Endothelial cell (in vitro differentiated cells): ENCODE measurements around the gene DOLPP1. TPM values are rescaled to one million over a fixed set of nuclear protein-coding genes. Genes with fewer than 3 reads are reported as not detected.

ENCODE experiments used
- DNase-seq: peaks from one replicate; pipeline ENCODE4 v3.0.0; 2021; ENCODE audit warnings: low spot score
- H3K27ac Mint-ChIP-seq: one replicate; pipeline ENCODE4 v1.8.0; 2021; ENCODE audit warnings: mixed read lengths, inconsistent platforms; ENCODE audit not compliant: unreplicated experiment
- H3K27me3 Mint-ChIP-seq: one replicate; pipeline ENCODE4 v1.8.0; 2021; ENCODE audit warnings: mild to moderate bottlenecking, moderate library complexity, mixed read lengths, inconsistent platforms; ENCODE audit not compliant: unreplicated experiment
- H3K36me3 Mint-ChIP-seq: one replicate; pipeline ENCODE4 v1.8.0; 2021; ENCODE audit warnings: mild to moderate bottlenecking, low read depth, mixed read lengths, inconsistent platforms; ENCODE audit not compliant: unreplicated experiment
- H3K4me1 Mint-ChIP-seq: one replicate; pipeline ENCODE4 v1.8.0; 2021; ENCODE audit warnings: mild to moderate bottlenecking, mixed read lengths, inconsistent platforms; ENCODE audit not compliant: unreplicated experiment
- H3K4me3 Mint-ChIP-seq: one replicate; pipeline ENCODE4 v1.8.0; 2021; ENCODE audit warnings: mild to moderate bottlenecking, mixed read lengths, inconsistent platforms; ENCODE audit not compliant: unreplicated experiment
- H3K9me3 Mint-ChIP-seq: one replicate; pipeline ENCODE4 v1.8.0; 2021; ENCODE audit warnings: mixed read lengths, inconsistent platforms; ENCODE audit not compliant: unreplicated experiment
- total RNA-seq: library from RNA; stranded (reverse); fragmentation: NEBNext Ultra II Directional; extraction: Animal tissue kit (Norgen Biotek cat#: 25700); gene quantifications from one replicate; pipeline ENCODE4 v1.2.1, GENCODE V29; 2021; ENCODE audit not compliant: unreplicated experiment
- TF ChIP-seq, protein P1 (sequence below): fragments of 200-600 bp; sonication (generic); IDR thresholded peaks from one replicate; pipeline ENCODE4 v1.5.0; 2021; ENCODE audit warnings: antibody characterized with exemption; ENCODE audit not compliant: unreplicated experiment

The DOLPP1 gene
- total RNA-seq, 1 donor from 2014 or later: 21.4 TPM

DNA sequence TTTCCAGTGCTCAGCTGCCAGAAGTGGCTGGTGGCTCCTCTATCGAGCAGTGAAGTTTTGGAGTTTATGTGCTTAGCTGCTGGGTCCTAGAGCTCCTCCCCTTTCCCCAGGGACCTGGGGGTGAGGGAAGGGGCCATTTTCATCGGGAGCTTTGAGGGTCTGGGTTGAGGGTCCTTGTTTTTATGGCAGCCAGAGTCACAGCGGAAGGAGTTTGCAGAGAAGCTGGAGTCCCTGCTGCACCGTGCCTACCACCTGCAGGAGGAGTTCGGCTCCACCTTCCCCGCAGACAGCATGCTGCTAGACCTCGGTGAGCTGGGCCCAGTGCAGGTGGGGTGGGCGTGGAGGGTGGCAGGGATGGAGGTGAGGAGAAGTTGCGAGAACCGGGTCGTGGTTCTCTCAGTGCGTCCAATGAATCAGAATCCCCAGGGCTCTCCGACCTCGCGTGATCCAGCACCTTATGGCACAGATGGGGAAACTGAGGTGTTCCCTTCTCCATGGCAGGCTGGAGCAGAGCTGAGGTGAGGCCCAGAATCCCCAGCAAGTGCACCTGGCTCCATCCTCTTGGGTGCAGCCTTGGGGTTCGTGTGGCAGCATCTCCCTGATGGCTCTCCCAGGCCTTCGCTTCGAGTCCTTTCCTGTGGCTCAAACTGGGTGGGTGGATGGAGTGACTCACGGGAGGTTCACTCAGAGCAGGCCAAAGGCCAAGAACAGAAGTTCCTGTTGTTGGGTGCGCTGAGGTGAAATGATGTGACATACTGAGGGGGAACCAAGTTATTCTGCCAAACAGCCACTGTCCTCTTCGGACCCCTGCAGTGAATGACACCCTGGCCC lies 21.7 kb upstream of the DOLPP1 start:
- peaks cover 18% of the 10 kb centered on the region for H3K36me3 Mint-ChIP-seq
- H3K4me3 Mint-ChIP-seq: no peak overlapping the region
- no peaks in the 10 kb centered on the region for H3K9me3 Mint-ChIP-seq
- H3K27ac Mint-ChIP-seq: no peak overlapping the region
- H3K4me1 Mint-ChIP-seq: no peaks in the 10 kb centered on the region
- TF ChIP-seq, protein P1, sequence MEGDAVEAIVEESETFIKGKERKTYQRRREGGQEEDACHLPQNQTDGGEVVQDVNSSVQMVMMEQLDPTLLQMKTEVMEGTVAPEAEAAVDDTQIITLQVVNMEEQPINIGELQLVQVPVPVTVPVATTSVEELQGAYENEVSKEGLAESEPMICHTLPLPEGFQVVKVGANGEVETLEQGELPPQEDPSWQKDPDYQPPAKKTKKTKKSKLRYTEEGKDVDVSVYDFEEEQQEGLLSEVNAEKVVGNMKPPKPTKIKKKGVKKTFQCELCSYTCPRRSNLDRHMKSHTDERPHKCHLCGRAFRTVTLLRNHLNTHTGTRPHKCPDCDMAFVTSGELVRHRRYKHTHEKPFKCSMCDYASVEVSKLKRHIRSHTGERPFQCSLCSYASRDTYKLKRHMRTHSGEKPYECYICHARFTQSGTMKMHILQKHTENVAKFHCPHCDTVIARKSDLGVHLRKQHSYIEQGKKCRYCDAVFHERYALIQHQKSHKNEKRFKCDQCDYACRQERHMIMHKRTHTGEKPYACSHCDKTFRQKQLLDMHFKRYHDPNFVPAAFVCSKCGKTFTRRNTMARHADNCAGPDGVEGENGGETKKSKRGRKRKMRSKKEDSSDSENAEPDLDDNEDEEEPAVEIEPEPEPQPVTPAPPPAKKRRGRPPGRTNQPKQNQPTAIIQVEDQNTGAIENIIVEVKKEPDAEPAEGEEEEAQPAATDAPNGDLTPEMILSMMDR: no peak
- DNase-seq: no peak
- H3K27me3 Mint-ChIP-seq: peaks cover 2% of the 10 kb centered on the region

DNA sequence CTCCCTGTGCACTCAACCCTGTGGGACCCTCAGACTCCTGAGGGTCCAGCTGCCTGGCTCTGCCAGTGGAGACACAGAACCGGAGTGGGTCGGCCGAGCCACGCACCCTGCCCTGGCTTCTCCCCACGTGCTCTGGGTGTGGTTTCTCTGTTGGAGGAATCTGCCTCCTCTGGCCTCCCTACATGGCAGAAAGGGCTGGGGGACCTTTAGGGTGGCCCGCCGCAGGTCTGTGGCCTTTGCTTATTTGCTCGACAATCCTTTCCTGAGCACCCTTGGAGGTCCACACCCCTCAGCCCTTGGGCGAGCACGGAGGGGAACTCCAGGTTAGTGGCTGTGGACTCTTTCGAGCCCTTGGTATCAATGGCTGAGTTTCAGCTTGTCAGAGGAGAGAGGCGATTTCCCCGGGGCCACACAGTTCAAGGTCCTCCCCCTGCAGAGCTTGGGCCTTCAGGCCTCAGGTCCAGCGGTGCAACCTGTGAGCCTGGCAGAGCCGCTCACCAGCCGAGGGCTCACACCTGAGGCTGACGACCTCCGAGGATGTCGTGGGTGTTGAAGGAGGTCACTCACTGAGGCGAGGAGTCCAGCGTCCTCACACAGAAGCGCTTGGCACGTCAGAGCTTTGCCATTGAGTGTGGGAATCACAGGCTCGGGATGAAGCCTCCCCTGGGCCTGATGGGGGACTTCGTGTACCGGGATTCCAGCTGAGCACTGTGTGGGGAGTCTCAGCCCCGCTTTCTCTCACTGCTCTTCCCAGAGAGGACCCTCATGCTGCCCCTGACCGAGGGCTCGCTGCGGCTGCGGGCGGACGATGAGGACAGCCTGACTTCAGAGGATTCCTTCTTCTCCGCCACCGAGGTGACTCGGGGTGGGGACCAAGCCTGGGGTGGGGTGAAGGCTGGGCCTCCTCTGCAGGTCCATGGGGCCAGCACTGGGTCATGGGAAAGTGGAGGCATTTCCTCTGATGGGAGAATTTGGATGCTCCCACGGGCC lies 20.8 kb upstream of the DOLPP1 start:
- DNase-seq: no peak

DNA sequence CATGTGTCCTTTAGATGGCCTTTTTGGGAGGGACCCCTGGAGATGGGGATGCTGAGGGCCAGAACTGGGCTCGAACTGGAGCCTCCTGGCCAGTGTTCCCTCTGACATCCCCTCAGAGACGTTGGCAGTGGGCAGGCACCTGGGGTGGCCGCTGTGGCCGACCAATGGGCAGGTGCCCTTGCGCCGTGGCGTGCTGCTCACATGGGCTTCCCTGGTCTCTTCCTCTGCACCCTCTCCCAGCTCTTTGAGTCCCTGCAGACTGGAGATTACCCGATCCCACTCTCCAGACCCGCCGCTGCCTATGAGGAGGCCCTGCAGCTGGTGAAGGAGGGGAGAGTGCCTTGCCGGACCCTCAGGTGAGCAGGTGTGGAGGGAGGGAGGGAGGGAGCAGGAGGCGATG lies 19.9 kb upstream of the DOLPP1 start:
- H3K4me1 Mint-ChIP-seq: no peaks in the 10 kb centered on the region
- no peaks in the 10 kb centered on the region for H3K9me3 Mint-ChIP-seq
- H3K4me3 Mint-ChIP-seq: no peak overlapping the region
- no peak for DNase-seq
- H3K36me3 Mint-ChIP-seq: peaks cover 17% of the 10 kb centered on the region
- H3K27me3 Mint-ChIP-seq: peaks cover 2% of the 10 kb centered on the region
- TF ChIP-seq, protein P1: no peak
- no peak overlapping the region for H3K27ac Mint-ChIP-seq

More for the DNA sequence above, 20.8 kb upstream of the DOLPP1 start:
- Mint-ChIP-seq H3K36me3 (peaks cover 13% of the 10 kb centered on the region), H3K27ac (no peak overlapping the region), H3K4me3 (no peak overlapping the region), H3K4me1 (no peaks in the 10 kb centered on the region), H3K27me3 (peaks cover 2% of the 10 kb centered on the region), H3K9me3 (no peaks in the 10 kb centered on the region)
- TF ChIP-seq, protein P1: no peak

DNA sequence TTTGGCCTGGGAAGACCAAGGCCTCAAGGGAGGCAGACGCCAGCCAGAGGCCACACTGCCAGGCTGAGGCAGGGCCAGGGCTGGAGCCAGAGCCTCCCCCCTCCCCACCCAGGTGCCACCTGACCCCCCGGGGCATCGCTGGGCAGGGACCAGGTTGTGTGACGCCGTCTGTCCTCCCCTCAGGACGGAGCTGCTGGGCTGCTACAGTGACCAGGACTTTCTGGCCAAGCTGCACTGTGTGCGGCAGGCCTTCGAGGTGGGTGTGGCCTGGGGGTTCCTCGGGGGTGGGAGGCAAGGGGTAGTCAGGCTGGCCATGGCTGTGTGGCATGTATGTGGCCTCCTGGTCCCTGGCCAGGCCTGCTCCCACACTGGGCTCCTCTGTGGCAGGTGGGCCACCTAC lies 17.9 kb upstream of the DOLPP1 start:
- H3K4me1 Mint-ChIP-seq: no peaks in the 10 kb centered on the region
- peaks cover 17% of the 10 kb centered on the region for H3K36me3 Mint-ChIP-seq
- H3K27ac Mint-ChIP-seq: no peak overlapping the region
- TF ChIP-seq, protein P1: no peak
- H3K27me3 Mint-ChIP-seq: peaks cover 2% of the 10 kb centered on the region
- DNase-seq: no peak
- H3K9me3 Mint-ChIP-seq: no peaks in the 10 kb centered on the region
- no peak overlapping the region for H3K4me3 Mint-ChIP-seq
